Tibial nerve (tissue), 4 donors: ENCODE data around the gene CARMIL1.

Experiments used
- EP300 ChIP-seq, 2 donors: sonication (generic); formaldehyde crosslinking; IDR thresholded peaks; one replicate each; pipeline ENCODE4 v1.6.1; 2017; ENCODE audit warnings: antibody characterized with exemption in 2 of 2, mild to moderate bottlenecking in 1 of 2
- POLR2A ChIP-seq, 2 donors: fragments of 450-650 bp; IDR thresholded peaks; one replicate each; pipeline ENCODE4 v1.6.1; 2017; ENCODE audit warnings: antibody characterized with exemption in 2 of 2, mild to moderate bottlenecking in 2 of 2, moderate library complexity in 2 of 2
- TF ChIP-seq, protein P1 (sequence below), 5 experiments: fragments of 200-600 bp in 3 of 5; fragments of 450-650 bp in 2 of 5; sonication (generic) in 3 of 5; IDR thresholded peaks; one replicate each; pipeline ENCODE4 v1.5.1; 2016 to 2019; ENCODE audit warnings: antibody characterized with exemption in 5 of 5, mild to moderate bottlenecking in 3 of 5, moderate library complexity in 2 of 5

DNA sequence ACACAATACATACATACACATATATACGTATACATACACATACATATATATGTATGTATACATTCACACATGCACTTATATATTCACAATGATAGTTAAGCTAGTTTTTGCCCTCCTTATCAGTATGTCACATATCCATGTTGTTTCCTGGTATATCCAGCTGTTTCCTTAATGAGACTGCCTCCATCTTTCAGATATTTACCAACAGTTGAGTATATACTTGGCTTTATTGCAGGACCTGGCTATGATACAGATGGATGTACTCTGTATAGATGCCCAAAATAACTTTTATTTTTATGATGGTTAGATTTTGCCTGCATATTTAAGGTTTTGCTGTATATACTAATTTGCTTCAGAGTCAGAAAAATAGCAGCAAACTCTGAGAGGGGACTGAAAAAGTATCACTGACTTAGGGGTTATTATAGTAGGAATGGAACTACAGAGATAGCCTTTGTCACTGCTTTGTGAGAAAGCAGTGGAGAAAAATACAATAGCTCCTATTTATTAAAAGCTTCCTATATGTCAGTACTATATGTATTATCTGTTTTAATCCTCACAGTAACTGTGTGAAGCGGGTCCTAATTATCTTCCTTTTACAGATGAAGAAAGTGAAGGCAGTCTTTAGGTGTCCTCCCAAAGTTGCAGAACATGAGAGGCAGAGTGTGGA, 35.5 kb downstream of the CARMIL1 start:
- TF ChIP-seq, protein P1, sequence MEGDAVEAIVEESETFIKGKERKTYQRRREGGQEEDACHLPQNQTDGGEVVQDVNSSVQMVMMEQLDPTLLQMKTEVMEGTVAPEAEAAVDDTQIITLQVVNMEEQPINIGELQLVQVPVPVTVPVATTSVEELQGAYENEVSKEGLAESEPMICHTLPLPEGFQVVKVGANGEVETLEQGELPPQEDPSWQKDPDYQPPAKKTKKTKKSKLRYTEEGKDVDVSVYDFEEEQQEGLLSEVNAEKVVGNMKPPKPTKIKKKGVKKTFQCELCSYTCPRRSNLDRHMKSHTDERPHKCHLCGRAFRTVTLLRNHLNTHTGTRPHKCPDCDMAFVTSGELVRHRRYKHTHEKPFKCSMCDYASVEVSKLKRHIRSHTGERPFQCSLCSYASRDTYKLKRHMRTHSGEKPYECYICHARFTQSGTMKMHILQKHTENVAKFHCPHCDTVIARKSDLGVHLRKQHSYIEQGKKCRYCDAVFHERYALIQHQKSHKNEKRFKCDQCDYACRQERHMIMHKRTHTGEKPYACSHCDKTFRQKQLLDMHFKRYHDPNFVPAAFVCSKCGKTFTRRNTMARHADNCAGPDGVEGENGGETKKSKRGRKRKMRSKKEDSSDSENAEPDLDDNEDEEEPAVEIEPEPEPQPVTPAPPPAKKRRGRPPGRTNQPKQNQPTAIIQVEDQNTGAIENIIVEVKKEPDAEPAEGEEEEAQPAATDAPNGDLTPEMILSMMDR (IDR thresholded peaks at IDR 0.05), result no peak
- TF ChIP-seq POLR2A (IDR thresholded peaks at IDR 0.05) (no peak), EP300 (IDR thresholded peaks at IDR 0.05) (no peak)
